ENCODE results near the gene UCK2. TPM values are rescaled to one million over a fixed set of nuclear protein-coding genes. Genes with fewer than 3 reads are reported as not detected.

UCK2 gene
- total and polyA plus RNA-seq, 2 of the 8 experiments (the other 6 are each of a cell fraction or from before 2014, with no cell fraction given): 103 to 109 TPM

- no peak for TF ChIP-seq RXRA (IDR thresholded peaks at IDR 0.05; ENCODE audit: insufficient read depth, low read depth, low read length)
- TF ChIP-seq GABPA (IDR thresholded peaks at IDR 0.05; ENCODE audit: borderline replicate concordance, insufficient read depth, low read length): no peak
These were observed 54.9 kb downstream of the UCK2 start (continued) for GRCh38 chr1:165882168-165882837.

Data from H1 (cell line).